ENCODE data around the gene NUP107. TPM values are rescaled to one million over a fixed set of nuclear protein-coding genes. Genes with fewer than 3 reads are reported as not detected.

The NUP107 gene
- total RNA-seq, 1 experiment from 2014 or later: 82.3 TPM

DNA sequence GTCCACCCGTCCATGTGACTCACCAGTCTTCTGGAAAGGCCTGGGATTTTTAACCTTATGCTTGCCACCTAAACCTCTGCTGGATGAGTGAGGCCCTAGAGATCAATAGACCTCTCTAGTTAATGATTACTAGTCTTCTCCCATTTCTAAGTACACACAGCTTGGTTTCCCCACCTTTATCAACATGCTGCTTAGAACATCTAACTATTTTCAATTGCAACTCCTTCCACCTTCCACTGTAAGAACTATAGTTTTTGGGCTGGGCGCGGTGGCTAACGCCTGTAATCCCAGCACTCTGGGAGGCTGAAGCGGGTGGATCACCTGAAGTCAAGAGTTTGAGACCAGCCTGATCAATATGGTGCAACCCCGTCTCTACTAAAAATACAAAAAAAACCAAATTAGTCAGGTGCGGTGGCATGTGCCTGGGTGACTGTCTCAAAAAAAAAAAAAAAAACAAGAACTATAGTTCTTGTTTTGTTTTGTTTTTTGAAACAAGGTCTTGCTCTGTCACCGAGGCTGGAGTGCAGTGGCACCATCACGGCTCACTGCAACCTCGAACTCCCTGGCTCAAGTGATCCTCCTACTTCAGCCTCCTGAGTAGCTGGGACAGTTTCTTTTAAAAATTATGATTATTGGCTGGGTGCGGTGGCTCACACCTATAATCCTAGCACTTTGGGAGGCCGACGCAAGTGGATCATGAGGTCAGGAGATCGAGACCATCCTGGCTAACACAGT is 102.5 kb downstream of the NUP107 start:
- POLR2A ChIA-PET: no interaction called here
- intact Hi-C loops (cut with micrococcal nuclease; ENCODE audit: unreplicated experiment) (no loop called here), in situ Hi-C loops (cut with HindIII; ENCODE audit: low pct_unique_long_range_greater_than_20kb, low sequenced_read_pairs) (no loop called here)
- no peak for TF ChIP-seq TCF7L2 (IDR thresholded peaks at IDR 0.05; ENCODE audit: low read depth, low read length)
- TF ChIP-seq, protein P1, sequence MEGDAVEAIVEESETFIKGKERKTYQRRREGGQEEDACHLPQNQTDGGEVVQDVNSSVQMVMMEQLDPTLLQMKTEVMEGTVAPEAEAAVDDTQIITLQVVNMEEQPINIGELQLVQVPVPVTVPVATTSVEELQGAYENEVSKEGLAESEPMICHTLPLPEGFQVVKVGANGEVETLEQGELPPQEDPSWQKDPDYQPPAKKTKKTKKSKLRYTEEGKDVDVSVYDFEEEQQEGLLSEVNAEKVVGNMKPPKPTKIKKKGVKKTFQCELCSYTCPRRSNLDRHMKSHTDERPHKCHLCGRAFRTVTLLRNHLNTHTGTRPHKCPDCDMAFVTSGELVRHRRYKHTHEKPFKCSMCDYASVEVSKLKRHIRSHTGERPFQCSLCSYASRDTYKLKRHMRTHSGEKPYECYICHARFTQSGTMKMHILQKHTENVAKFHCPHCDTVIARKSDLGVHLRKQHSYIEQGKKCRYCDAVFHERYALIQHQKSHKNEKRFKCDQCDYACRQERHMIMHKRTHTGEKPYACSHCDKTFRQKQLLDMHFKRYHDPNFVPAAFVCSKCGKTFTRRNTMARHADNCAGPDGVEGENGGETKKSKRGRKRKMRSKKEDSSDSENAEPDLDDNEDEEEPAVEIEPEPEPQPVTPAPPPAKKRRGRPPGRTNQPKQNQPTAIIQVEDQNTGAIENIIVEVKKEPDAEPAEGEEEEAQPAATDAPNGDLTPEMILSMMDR (IDR thresholded peaks at IDR 0.05): no peak
- TF ChIP-seq SIN3A (IDR thresholded peaks at IDR 0.05; ENCODE audit: borderline replicate concordance, insufficient read depth, low read depth, low read length): no peak
- no peak for TF ChIP-seq POLR2AphosphoS5 (IDR thresholded peaks at IDR 0.05; ENCODE audit: low read depth, low read length)
- TF ChIP-seq, protein P2, sequence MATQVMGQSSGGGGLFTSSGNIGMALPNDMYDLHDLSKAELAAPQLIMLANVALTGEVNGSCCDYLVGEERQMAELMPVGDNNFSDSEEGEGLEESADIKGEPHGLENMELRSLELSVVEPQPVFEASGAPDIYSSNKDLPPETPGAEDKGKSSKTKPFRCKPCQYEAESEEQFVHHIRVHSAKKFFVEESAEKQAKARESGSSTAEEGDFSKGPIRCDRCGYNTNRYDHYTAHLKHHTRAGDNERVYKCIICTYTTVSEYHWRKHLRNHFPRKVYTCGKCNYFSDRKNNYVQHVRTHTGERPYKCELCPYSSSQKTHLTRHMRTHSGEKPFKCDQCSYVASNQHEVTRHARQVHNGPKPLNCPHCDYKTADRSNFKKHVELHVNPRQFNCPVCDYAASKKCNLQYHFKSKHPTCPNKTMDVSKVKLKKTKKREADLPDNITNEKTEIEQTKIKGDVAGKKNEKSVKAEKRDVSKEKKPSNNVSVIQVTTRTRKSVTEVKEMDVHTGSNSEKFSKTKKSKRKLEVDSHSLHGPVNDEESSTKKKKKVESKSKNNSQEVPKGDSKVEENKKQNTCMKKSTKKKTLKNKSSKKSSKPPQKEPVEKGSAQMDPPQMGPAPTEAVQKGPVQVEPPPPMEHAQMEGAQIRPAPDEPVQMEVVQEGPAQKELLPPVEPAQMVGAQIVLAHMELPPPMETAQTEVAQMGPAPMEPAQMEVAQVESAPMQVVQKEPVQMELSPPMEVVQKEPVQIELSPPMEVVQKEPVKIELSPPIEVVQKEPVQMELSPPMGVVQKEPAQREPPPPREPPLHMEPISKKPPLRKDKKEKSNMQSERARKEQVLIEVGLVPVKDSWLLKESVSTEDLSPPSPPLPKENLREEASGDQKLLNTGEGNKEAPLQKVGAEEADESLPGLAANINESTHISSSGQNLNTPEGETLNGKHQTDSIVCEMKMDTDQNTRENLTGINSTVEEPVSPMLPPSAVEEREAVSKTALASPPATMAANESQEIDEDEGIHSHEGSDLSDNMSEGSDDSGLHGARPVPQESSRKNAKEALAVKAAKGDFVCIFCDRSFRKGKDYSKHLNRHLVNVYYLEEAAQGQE (IDR thresholded peaks at IDR 0.05; ENCODE audit: insufficient read depth in 1 of 2, low read depth in 2 of 2, low read length in 1 of 2): no peak
- Histone ChIP-seq H3K27ac (ENCODE audit: low read length) (no peak overlapping the region), H3K4me3 (ENCODE audit: low read depth in 2 of 2, low read length in 2 of 2) (no peak overlapping the region), H3K4me1 (ENCODE audit: control insufficient read depth, insufficient read depth, low read length) (no peaks in the 10 kb centered on the region), H3K36me3 (ENCODE audit: control insufficient read depth, insufficient read depth, low read length) (no peaks in the 10 kb centered on the region), H3K9me3 (ENCODE audit: control insufficient read depth, insufficient read depth, low read depth, low read length) (no peaks in the 10 kb centered on the region), H3K27me3 (ENCODE audit: control insufficient read depth, insufficient read depth, low read length) (no peaks in the 10 kb centered on the region)
- ATAC-seq (no peak), DNase-seq (ENCODE audit: low read depth, low spot score) (no peak)
- CTCF ChIA-PET: no interaction called here
- no TSS peak for BruUV-seq (replicated peaks)

DNA sequence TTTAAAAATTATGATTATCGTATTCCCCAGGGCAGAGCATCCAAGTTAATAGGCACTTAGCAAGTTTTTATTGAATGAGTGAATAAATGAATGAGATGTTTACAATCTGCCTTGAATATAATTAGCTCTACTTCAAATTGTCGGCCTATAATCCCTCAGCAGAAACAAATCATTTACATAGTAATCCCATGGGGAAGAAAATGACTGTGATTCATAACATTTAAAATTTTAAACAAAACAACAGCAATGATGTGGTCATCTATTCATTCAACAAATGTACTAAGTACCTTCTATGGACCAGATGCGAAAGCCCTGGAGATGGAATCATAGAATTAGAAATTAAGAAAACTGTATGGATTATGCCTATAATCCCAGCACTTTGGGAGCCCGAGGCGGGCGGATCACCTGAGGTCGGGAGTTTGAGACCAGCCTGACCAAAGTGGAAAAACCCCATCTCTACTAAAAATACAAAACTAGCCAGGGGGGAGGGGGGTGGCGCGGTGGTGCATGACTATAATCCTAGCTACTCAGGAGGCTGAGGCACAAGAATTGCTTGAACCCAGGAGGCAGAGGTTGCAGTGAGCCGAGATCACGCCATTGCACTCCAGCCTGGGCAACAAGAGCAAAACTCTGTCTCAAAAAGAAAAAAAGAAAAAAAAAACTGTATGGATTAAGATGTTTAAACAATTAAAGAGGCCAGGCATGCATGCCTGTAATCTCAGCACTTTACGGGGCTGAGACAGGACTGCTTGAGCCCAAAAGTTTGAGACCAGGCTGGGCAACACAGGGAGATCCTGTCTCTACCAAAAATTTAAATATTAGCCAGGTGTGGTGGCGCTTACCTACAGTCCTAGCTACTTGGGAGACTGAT is 103.5 kb downstream of the NUP107 start:
- ChIA-PET CTCF (no interaction called here), POLR2A (no interaction called here)
- intact Hi-C loops (cut with micrococcal nuclease; ENCODE audit: unreplicated experiment): no loop called here
- Histone ChIP-seq H3K36me3 (ENCODE audit: control insufficient read depth, insufficient read depth, low read length) (no peaks in the 10 kb centered on the region), H3K4me1 (ENCODE audit: control insufficient read depth, insufficient read depth, low read length) (no peaks in the 10 kb centered on the region), H3K27me3 (ENCODE audit: control insufficient read depth, insufficient read depth, low read length) (no peaks in the 10 kb centered on the region), H3K4me3 (ENCODE audit: low read depth in 2 of 2, low read length in 2 of 2) (no peak overlapping the region), H3K9me3 (ENCODE audit: control insufficient read depth, insufficient read depth, low read depth, low read length) (no peaks in the 10 kb centered on the region), H3K27ac (ENCODE audit: low read length) (no peak overlapping the region)
- DNase-seq (ENCODE audit: low read depth, low spot score): no peak
- in situ Hi-C loops (cut with HindIII; ENCODE audit: low pct_unique_long_range_greater_than_20kb, low sequenced_read_pairs): no loop called here
- no TSS peak for BruUV-seq (replicated peaks)
- no peak for ATAC-seq
- TF ChIP-seq POLR2AphosphoS5 (IDR thresholded peaks at IDR 0.05; ENCODE audit: low read depth, low read length) (no peak), TCF7L2 (IDR thresholded peaks at IDR 0.05; ENCODE audit: low read depth, low read length) (no peak), SIN3A (IDR thresholded peaks at IDR 0.05; ENCODE audit: borderline replicate concordance, insufficient read depth, low read depth, low read length) (no peak)
- TF ChIP-seq, protein P2 (IDR thresholded peaks at IDR 0.05; ENCODE audit: insufficient read depth in 1 of 2, low read depth in 2 of 2, low read length in 1 of 2): no peak
- TF ChIP-seq, protein P1 (IDR thresholded peaks at IDR 0.05): no peak
